Islet precursor cell (in vitro differentiated cells): ENCODE data around the gene GSAP.
"Not testable (repeated sequence)": the region's sequence is repeated elsewhere in the genome, so short reads cannot be mapped to it uniquely, and the experiment has no call there.

Source experiments
- DNase-seq: peaks from one replicate; pipeline ENCODE4 v3.0.0-alpha.2; 2018

The GSAP gene

GRCh38 chr7:77415823-77416620 is at the start of gene GSAP:
GSAP (minus strand) TSS chr7:77416349; CDS start chr7:77416321, 28 bp downstream.
- DNase-seq: peak; percentile 71

- no peak for DNase-seq
Measured at GRCh38 chr7:77465256-77465655, 49.1 kb upstream of the GSAP start.

- no peak for DNase-seq
Measured at GRCh38 chr7:77464589-77464988, 48.4 kb upstream of the GSAP start.

DNA sequence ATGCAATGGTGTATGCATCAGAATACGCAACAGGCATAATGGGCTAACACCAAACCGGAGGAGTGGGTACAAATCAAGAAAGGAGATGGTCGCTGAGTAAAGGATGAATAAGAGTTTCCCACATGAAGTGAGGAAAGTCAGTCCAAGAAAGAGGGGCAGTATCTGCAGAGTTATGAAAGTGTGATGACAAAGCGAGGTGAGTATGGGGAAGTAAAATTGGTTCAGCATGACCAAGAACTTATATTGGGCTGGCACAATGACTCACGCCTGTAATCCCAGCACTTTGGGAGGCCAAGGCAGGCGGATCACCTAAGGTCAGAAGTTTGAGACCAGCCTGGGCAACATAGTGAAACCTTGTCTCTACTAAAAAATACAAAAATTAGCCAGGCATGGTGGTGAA is 47.5 kb upstream of the GSAP start:
- not testable (repeated sequence) for DNase-seq

GRCh38 chr7:77461842-77462241 is 45.7 kb upstream of the GSAP start:
- no peak for DNase-seq

- DNase-seq: no peak
Measured at GRCh38 chr7:77461246-77461645, 45.1 kb upstream of the GSAP start.

- no peak for DNase-seq
Measured at GRCh38 chr7:77460057-77460486, 43.9 kb upstream of the GSAP start.

DNA sequence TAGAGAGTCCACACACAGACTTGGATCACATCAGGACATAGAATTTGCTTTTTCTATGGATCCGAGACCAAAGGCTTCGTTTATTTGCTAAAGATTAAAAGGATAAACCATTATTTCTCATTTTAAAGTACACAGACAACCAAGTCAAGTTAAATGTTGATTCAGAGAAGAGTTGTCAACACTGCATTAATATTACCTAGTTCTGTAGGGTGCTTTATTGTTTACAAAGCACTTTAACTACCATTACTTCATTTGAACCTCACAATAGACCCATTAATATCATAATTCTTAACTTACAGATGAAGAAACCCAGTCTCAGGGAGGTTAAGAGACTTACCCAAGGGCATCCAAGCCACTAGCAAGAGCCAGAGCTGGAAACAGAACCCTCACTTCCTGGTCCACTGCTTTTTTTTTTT is 43.2 kb upstream of the GSAP start:
- DNase-seq: no peak

DNA sequence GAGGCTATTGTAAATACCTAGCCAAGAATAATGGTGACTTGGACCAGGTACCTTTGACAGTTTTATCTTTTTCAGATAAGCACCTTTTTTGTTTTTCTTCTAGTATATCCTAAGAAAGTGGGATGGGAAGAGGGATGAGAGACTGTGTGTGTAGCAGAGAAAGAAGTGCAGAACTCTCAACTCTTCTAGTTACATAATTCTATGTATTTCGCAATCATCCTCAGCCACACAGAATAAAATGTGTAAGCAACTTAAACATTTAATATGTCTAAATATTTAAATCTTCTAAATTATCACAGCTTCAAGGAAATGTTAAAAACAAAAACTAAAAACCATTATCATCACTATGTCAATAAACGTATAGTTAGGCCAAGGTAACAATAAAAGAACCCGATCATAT is 42.6 kb upstream of the GSAP start:
- DNase-seq: no peak

GRCh38 chr7:77457779-77458178 is 41.6 kb upstream of the GSAP start:
- DNase-seq: no peak

- no peak for DNase-seq
Measured at GRCh38 chr7:77456696-77457095, 40.5 kb upstream of the GSAP start.

GRCh38 chr7:77455321-77455720 is 39.2 kb upstream of the GSAP start:
- DNase-seq: peak; percentile 60

DNA sequence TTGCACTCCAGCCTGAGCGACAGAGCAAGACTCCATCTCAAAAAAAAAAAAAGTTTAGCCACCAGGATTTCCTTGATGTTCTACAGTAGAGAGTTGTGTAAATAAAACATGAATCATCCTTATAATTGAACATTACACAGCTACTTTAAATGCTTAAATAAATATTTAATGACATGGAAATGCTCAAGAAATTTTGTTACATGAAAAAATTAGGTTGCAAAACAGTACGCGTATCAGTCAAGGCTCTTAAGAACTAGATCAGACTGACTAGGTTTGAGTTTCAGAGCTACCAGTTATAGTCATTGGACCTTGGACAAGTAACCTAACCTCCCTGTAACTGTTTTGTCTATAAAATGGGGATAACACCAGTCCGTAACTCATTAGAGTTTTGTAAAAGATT is 38.7 kb upstream of the GSAP start:
- DNase-seq: no peak

DNA sequence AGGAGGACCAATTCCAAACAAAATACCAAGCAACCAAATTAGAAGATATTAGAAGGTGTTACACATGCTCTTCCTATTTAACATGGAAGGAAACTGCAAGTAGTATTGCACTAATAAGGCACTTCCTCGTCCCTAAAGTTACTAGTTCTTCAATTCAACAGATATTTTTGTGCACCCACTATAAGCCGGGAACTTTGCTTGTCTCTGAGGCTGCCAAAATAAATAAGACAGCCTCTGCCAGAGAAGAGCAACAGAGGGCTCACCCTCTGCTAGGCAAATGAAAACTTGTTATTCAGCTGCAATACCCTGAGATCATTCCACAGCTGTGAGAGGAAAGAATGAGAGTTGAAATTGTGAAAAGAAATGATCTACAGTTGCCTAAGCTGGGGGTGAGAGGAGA is 37.4 kb upstream of the GSAP start:
- no peak for DNase-seq

DNA sequence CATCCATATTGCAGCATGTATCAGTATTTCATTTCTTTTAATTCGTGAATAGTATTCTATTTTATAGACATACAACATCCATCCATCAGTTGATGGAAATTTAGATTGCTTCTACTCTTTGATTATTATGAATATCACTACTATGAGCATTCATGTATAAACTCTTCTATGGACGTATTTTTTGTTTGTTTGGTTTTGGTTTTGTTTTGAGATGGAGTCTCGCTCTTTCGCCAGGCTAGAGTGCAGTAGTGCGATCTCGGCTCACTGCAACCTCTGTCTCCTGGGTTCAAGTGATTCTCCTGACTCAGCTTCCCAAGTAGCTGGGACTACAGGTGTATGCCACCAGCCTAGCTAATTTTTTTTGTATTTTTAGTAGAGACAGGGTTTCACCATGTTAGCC is 35.8 kb upstream of the GSAP start:
- DNase-seq: not testable (repeated sequence)

- peak; percentile 64 for DNase-seq
Measured at GRCh38 chr7:77450613-77451012, 34.5 kb upstream of the GSAP start.

DNA sequence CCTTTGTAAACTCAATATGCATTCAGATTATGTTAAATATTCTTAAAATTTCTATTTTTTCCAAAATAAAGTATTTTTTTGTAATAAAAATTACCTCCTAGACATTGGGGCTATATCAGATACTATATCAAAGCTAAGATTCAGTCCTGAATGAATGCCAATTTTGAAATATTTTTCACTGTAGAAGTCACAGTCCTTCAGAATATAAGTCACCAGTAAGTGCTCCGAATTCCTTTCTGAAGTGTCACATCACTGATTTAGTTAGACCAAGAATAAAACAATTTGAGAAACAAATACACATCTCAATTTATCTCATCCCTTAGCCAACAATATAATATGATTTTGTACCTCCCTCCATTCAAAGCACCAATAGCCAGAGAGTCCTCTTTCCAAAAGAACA is 33.9 kb upstream of the GSAP start:
- no peak for DNase-seq

DNA sequence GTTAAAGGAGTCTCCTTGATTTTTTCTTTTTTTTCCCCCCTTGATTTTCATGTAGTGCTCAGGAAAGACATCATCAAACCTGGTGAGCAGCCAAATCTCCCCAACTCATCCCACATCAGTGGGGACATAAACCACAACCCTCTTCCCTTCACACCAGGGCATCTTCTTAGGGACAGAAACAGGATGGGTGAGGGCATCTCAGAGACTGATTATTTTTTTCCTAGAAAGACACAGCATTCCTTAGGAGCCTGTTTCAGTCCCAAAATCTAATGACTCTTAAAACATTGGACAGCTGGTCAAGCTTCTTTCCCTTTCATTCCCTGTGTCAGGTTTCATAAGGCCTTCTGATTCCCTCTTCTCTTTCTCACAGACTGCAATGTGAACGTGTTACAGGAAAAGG is 31.5 kb upstream of the GSAP start:
- no peak for DNase-seq

GRCh38 chr7:77444123-77444522 is 28.0 kb upstream of the GSAP start:
- DNase-seq: peak; percentile 68

DNA sequence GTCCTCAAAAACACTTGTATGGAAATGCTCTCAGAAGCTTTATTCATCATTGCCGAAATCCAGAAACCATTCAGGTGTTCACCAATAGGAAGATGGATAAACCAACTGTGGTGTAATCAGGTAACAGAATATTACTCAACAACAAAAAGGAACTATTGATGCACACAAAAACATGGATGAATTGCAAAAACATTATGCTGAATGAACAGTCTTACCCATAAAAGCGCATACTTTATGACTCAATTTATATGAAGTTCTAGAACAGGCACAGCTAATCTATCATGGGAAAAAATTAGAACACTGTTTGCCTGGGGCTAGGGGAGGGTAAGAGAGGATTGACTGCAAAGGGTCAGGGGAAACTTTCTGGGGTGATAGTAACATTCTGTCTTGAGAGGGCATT is 26.9 kb upstream of the GSAP start:
- no peak for DNase-seq

DNA sequence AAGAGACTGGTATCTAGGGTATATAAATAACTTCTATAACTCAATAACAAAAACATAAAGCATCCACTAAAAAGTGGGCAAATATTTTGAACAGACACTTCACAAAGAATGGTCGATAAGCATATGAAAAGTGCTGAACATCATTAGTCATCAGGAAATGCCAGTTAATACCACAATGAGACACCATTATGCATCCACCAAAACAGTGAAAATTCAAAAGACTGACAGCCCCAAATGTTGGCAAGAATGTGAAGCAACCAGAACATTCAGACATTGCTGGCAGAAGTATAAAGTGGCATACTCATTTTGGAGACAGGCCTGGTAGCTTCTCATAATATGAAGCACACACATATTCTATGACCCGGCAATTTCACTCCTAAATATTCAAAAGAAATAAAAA is 26.5 kb upstream of the GSAP start:
- no peak for DNase-seq

DNA sequence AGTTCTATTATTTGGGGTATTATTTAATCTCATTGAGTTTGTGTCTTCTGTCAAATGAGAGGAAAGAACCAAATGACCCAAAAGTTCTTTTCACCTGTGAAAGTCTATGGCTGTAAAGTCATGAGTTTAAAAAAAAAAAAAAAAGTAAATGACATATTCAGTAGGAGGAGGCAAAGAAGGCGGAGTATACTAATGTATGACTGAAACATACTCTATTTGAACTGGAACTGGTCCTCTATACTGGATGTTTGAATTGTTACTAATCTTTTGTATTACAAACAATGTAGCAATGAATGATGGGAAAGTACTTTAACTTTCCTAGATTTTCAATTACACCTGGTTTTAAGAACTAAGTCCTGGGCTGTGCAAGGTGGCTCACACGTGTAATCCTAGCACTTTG is 24.9 kb upstream of the GSAP start:
- no peak for DNase-seq

DNA sequence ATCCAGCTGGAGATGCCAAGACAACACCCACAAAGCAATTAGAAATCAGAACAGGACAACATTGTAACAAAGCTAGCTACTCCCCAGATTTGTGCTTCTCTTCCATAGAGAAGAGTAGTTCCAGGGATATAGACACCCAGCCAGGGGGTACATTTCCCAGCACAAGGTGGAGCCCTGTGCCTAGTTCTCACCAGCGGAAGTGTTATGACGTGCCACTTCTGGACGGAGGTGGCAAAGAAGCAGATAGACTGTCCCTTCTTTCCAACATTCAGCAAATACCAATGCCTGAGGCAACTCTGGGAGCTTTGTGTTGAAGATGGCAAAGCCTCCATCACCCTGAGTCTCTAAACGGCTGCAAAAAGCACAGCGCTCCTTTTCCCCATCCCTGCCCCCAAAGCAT is 23.4 kb upstream of the GSAP start:
- peak; percentile 69 for DNase-seq

DNA sequence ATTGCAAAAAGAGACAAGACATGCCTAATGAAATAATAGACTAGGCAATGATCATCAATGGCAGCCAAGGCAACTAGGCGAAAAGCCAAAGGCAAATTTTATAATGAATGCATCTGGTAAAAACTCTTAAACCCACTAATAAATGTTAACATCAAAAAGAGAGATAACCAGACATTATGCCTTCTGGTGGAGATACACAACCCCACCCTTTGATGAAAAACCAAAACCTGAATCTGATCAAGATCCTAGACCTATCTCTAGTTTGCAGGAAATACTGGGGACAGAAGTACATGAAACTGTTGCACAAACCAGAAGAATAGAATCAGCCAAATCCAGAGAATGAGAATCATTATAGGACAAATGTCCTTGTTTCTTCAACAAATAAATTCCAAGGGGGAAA is 22.0 kb upstream of the GSAP start:
- no peak for DNase-seq

DNA sequence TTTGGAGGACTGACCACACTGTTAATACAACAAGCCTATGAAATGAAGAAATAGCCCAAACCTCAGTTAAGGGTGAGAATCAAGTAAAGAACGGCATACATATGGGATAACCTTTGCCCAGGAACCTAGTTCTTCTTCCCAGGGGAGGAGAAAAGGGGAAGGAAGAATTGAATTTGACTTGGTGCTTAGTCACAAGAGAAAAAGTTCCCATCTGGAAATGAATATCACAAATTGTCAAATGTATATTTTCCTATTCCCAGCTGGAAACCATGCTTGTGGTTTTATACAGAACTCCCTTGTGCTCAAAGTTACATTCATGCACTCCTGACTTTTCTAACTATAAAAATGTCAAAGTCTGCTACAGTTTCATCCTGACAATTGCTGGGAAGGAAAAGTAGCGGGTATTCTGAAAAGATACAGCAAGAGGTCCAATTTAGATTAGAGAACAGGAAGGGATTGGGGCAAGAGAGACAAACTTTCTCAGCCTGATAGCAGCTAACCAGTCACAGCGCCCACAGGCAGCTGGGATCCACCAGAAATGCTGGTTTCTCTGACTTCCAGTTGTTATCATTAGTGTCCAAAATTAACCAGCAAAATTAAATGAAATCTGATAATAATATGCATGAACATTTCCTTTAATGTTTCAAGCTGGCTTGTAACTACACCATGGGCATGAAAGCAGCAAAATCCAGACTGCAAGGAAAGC is 18.6 kb upstream of the GSAP start:
- no peak for DNase-seq
